Epithelial cell of proximal tubule (primary cell): ENCODE measurements around the gene MLN. TPM values are rescaled to one million over a fixed set of nuclear protein-coding genes. Genes with fewer than 3 reads are reported as not detected.
A peak's percentile ranks its signal among the peaks of the same experiment; 100 is the strongest.

Experiments
- DNase-seq: peaks from one replicate; pipeline ENCODE4 v3.0.0-alpha.2; 2011; ENCODE audit warnings: low read depth
- H3K4me3 ChIP-seq: 2 replicates; pipeline ENCODE4 v1.5.1; 2011; ENCODE audit warnings: low read depth, mild to moderate bottlenecking, low read length
- total RNA-seq: library from RNA; depleted of rRNA; stranded (reverse); fragments of >200 nt; gene quantifications from 2 replicates; pipeline ENCODE4 v1.2.3, GENCODE V29; 2015
- TF ChIP-seq, protein P1 (sequence below): conservative IDR thresholded peaks from 2 replicates; pipeline ENCODE4 v1.5.1; 2012; ENCODE audit warnings: low read depth, mild to moderate bottlenecking, low read length

The MLN gene, protein sequence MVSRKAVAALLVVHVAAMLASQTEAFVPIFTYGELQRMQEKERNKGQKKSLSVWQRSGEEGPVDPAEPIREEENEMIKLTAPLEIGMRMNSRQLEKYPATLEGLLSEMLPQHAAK
- not detected in 2 replicates for total RNA-seq

DNA sequence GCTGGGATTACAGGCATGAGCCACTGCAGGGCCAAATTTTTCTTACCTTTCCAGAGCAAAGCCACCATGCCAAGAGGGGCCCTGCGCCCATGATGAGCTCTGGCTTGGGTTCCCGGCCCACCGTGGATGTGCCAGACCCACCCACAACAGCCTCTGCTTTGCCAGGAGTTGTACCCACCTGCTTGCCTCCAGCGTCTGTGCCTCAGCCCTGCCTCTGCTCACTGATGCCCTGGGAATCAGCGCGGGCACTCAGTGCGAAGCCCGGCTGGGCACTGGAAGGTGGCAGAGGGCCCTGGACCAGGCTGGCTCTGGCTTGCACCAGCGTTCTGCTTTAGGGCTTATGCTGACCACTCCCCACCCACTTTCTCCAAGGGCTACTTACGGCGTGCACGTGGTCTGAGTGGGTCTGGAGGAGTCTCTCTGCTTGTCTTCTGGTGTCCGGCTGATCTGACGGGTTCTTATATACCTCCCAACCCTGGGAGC, at the start of gene MLN:
Gene MLN (minus strand): TSS at position 433 of the 483 bp plus-strand sequence. CDS start 2,840 bp downstream, outside the sequence.
- H3K4me3 ChIP-seq, result no peak within 1 kb of the TSS
- TF ChIP-seq, protein P1, sequence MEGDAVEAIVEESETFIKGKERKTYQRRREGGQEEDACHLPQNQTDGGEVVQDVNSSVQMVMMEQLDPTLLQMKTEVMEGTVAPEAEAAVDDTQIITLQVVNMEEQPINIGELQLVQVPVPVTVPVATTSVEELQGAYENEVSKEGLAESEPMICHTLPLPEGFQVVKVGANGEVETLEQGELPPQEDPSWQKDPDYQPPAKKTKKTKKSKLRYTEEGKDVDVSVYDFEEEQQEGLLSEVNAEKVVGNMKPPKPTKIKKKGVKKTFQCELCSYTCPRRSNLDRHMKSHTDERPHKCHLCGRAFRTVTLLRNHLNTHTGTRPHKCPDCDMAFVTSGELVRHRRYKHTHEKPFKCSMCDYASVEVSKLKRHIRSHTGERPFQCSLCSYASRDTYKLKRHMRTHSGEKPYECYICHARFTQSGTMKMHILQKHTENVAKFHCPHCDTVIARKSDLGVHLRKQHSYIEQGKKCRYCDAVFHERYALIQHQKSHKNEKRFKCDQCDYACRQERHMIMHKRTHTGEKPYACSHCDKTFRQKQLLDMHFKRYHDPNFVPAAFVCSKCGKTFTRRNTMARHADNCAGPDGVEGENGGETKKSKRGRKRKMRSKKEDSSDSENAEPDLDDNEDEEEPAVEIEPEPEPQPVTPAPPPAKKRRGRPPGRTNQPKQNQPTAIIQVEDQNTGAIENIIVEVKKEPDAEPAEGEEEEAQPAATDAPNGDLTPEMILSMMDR, result no peak

DNA sequence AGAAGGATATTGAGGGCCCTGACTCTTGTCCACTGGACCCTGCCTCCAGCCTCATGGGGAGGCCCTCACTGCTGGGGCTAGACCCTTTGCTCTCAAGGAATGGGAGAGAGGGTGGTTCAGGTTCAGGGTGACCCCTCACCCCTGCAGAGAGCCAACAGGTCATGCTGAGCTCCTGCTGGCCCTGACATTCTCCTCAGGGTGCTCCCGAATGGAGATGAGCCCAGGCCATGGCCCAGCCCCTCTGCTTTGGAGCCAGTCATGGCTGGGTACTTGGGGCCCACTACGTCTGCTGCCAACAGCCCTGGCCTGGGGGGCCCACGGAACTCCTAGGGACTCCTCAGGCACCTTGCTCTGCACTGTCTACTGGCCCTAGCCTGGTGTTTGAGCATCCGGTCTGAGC, 49.2 kb upstream of the MLN start:
- TF ChIP-seq, protein P1, result no peak
- no peak for DNase-seq
- H3K4me3 ChIP-seq, result no peak overlapping the region

More for the DNA sequence above, at the start of gene MLN:
- DNase-seq, result no peak

DNA sequence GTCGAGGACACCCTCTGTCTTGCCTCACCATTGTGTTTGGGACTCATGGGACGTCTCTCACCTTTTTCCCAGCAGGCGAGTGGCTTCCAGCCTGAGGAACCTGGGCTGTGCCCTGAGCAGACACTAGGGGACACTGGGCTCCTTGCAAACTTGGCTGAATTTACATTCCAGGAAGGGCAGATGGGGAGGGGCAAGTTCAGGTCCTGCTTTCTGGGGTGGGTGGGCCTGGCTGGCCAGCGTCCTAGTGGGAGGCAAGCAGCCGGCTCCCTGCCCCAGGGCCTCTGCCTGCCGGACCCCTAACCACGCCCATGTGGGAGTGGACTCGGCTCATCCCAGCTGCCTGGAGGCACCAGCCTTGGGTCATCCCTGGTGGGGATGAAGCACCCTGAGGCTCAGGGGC, 48.2 kb upstream of the MLN start:
- no peak for DNase-seq

DNA sequence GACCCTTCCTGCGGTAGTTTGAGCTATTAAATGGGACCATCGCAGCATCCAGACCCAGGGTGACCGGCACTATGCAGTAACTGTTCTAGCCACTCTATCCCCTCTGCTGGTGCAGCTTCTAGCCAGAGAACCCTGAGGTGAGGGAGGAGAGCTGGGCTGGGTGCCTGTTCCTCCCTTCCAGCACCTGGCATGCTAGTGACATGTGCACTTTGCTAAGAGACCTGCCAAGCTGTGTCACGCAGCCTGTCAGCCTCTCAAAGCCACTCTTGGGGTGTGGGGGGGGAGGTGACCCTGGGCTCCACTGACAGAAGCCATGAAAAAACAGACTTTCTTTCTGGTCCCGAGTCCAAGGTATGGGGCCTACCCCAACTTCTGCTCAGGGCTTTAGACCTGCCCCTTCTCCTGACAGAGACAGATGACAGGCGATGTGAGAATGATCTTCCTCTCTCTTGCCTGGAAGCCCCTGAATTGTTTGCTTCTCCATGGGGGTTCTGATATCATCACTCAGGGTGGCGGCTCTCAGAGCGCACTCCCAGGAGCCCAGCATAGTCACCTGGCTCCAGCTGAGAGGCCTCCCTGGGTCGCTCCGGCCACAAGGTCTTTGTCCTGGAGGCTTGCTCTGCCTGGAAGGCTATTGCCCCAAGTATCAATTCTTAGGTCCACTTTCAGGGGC, 47.2 kb upstream of the MLN start:
- DNase-seq, result no peak
- TF ChIP-seq, protein P1, result no peak
- no peak overlapping the region for H3K4me3 ChIP-seq

More for the DNA sequence above, 48.2 kb upstream of the MLN start:
- no peak overlapping the region for H3K4me3 ChIP-seq
- TF ChIP-seq, protein P1, result peak; percentile 72

DNA sequence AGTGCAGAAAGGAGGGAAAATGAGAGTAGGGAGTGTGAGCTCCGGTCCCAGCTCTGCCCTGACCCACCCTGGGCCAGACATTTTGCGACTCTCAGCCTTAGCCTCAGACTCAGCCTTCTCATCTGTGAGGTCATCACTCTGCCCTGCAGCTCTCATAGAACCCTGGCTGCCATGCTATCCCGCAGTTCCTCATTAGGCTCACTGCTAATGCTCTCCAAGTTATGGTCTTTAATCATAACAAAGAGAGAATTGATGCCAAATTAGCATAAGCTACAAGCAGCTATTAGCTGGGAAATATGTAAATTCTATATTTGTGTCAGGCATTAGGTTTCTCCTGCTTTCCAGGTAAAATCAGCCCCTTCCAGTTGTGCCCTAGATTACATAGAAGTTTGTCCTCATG, 46.5 kb upstream of the MLN start:
- TF ChIP-seq, protein P1, result no peak
- DNase-seq, result no peak

DNA sequence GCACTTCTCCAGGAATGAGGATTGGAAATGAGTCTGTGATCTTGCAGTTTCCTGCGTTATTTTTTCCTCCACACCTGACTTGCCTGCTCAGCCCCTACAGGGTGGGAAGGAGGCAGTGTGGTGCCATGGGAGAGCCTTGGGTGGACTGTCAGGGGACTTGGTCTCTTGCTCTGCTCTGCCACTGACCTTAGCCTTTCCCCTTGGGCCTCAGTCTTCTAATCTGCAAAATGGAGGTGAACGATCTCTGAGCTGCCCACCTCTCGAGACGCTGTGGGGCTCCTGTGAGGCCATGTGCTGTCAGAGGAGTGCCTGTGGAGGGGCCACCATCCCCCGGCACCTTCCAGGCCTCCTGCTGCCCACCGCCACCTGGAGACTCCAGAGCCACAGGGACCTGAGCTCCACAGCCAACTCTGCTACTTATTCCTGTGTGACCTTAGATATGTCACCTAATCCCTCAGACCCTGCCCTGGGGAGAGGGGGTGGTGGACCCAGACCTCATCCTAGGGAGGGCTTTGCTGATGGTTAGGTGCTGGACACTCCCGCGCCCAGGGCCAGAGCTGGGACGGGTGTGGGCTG, 45.8 kb upstream of the MLN start:
- DNase-seq, result no peak
- TF ChIP-seq, protein P1, result no peak
- H3K4me3 ChIP-seq, result no peak overlapping the region

More for the DNA sequence above, 46.5 kb upstream of the MLN start:
- H3K4me3 ChIP-seq, result no peak overlapping the region
